Stimulated activated CD4-positive, alpha-beta T cell treated with anti-CD3 and anti-CD28 coated beads, Interleukin-1b, Interleukin-23, amount 100 ng/mL, for 4 hours (primary cell): Measurements from ENCODE around the gene OCEL1.
A peak's percentile ranks its signal among the peaks of the same experiment; 100 is the strongest.
"Not testable (repeated sequence)": the region's sequence is repeated elsewhere in the genome, so short reads cannot be mapped to it uniquely, and the experiment has no call there.

ENCODE experiments used
- DNase-seq, 2 donors: peaks; one replicate each; pipeline ENCODE4 v3.0.0-alpha.2; 2020; ENCODE audit warnings: low read depth in 2 of 2

Gene OCEL1

GRCh38 chr19:17260842-17261325, 34.9 kb downstream of the OCEL1 start:
- DNase-seq, result peak; percentile 88 to 89

GRCh38 chr19:17262557-17262956, 36.5 kb downstream of the OCEL1 start:
- DNase-seq, result no peak

GRCh38 chr19:17263712-17264640, 38.0 kb downstream of the OCEL1 start:
- DNase-seq, result no peak

DNA sequence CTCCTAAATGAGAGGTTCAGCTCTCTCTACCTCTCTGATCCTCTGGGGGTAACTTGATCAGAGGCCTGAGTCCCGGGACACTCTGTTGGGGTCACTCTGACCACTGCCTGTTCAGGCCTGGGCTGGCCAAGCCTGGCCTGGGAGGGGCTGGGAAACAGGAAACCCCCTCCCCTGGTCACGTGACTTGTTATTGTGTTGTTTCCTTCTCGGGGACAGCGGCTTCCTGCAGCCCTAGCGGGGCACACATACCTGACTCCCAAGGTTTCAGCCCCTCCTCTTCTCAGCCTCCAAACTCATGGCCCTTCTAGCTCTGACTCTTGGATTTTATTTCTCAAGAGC, 38.6 kb downstream of the OCEL1 start, which contains the start of gene USHBP1:
USHBP1 (minus strand) TSS at position 105 of the 339 bp plus-strand sequence. CDS start 446 bp downstream, outside the sequence.
- no peak for DNase-seq

GRCh38 chr19:17266026-17266425, 40.0 kb downstream of the OCEL1 start:
- no peak for DNase-seq

DNA sequence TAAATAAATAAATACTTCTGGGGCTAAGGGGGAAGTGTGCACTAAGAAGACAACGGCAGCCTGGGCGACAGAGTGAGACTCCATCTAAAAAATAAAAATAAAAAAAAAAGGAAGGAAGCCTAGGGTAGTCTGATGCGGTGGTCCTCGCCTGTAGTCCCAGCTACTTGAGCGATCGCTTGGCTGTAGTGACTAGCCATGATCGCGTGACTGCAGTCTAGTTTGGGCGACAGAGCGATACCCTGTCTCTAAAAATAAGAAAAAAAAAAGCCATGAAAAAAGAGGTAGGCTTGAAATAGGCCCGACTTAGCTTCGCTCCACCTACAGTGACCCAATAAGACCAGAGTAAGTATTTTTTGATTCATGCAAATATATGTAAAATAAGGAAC, 40.6 kb downstream of the OCEL1 start:
- no peak for DNase-seq

GRCh38 chr19:17266975-17267788, 41.2 kb downstream of the OCEL1 start, which contains the start of gene BABAM1:
Gene BABAM1, plus strand, starts transcription at chr19:17267443. Its CDS starts 1,364 bp downstream, at chr19:17268807.
- peak; percentile 78 to 90 for DNase-seq

DNA sequence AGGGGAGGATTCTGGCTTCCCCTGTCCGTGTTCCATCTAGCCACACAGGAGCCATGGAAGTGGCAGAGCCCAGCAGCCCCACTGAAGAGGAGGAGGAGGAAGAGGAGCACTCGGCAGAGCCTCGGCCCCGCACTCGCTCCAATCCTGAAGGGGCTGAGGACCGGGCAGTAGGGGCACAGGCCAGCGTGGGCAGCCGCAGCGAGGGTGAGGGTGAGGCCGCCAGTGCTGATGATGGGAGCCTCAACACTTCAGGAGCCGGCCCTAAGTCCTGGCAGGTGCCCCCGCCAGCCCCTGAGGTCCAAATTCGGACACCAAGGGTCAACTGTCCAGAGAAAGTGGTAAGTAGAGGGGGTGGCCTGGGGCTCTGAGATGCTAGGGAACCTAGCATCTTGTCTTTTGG, 42.7 kb downstream of the OCEL1 start:
- DNase-seq, result no peak

DNA sequence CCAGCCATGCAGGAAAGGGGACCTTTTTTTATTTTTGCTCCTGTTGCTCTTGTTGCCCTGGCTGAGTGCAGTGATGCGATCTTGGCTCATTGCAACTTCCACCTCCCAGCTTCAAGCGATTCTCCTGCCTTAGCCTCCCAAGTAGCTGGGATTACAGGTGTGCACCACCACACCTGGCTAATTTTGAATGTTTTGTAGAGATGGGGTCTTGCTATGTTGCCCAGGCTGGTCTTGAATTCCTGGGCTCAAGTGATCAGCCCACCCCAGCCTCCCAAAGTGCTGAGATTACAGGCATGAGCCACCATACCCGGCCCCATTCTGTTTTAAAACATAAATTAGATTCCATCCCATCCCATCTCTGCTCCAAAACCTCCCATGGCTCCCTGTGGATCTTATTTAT, 48.9 kb downstream of the OCEL1 start:
- DNase-seq, result not testable (repeated sequence)

- no peak for DNase-seq
These were observed 49.6 kb downstream of the OCEL1 start for GRCh38 chr19:17275441-17276175.
